ENCODE measurements around the gene TLN1. TPM values are rescaled to one million over a fixed set of nuclear protein-coding genes. Genes with fewer than 3 reads are reported as not detected.

The TLN1 gene
- total RNA-seq (2022; extraction: Qiagen RNA extraction; ENCODE audit: low read depth) = 114 to 130 TPM (median 122 TPM) in 5 replicates

GRCh38 chr9:35732185-35732799 lies at the start of gene TLN1, which contains the start of gene CREB3:
TLN1 (minus strand) TSS chr9:35732195; CDS start chr9:35725694, 6,501 bp downstream.
CREB3 (plus strand) TSS chr9:35732666; CDS start chr9:35732773, 107 bp downstream.

GRCh38 chr9:35754264-35754663 lies 22.3 kb upstream of the TLN1 start, which contains the start of gene MSMP:
MSMP (minus strand) TSS chr9:35754276; CDS start chr9:35754129, 147 bp downstream.

GRCh38 chr9:35748858-35749514 lies 17.0 kb upstream of the TLN1 start, which contains the start of the genes GBA2 and RGP1:
GBA2 (minus strand) TSS chr9:35749228; CDS start chr9:35748704, 524 bp downstream.
RGP1 (plus strand) TSS chr9:35749287; CDS start chr9:35749756, 469 bp downstream.

GRCh38 chr9:35689542-35690293 lies 42.3 kb downstream of the TLN1 start, which contains the start of gene TPM2:
TPM2 (minus strand) TSS chr9:35689925; CDS start chr9:35689817, 108 bp downstream.

GRCh38 chr9:35673132-35674024 lies 58.6 kb downstream of the TLN1 start, which contains the start of gene CA9:
CA9 (plus strand) TSS chr9:35673928; CDS start chr9:35673960, 32 bp downstream.

GRCh38 chr9:35664531-35665470 lies 67.2 kb downstream of the TLN1 start, which contains the start of gene ARHGEF39:
ARHGEF39 (minus strand) TSS chr9:35665195; CDS start chr9:35665169, 26 bp downstream.

GRCh38 chr9:35658137-35658967 lies 73.6 kb downstream of the TLN1 start, which contains the start of gene CCDC107:
CCDC107 (plus strand) TSS chr9:35658292; CDS start chr9:35658380, 88 bp downstream.

GRCh38 chr9:35657546-35658136 lies 74.4 kb downstream of the TLN1 start, which contains the start of gene RMRP:
RMRP (minus strand) TSS chr9:35658019.

GRCh38 chr9:35650341-35651158 lies 81.4 kb downstream of the TLN1 start, which contains the start of gene SIT1:
SIT1 (minus strand) TSS chr9:35650931; CDS start chr9:35650853, 78 bp downstream.

Other genes starting within 250 kb of the TLN1 start
- gene RUSC2, start 242.1 kb downstream of the TLN1 start, total RNA-seq (2022; extraction: Qiagen RNA extraction; ENCODE audit: low read depth) = 19.9 to 25.4 TPM (median 22.4 TPM) in 5 replicates
- 20.0 to 25.9 TPM (median 24.6 TPM) in 5 replicates for gene TESK1, start 126.9 kb downstream of the TLN1 start, total RNA-seq (2022; extraction: Qiagen RNA extraction; ENCODE audit: low read depth)
- gene CD72, start 113.8 kb downstream of the TLN1 start, total RNA-seq (2022; extraction: Qiagen RNA extraction; ENCODE audit: low read depth) = 0.08 to 0.35 TPM (median 0.13 TPM) in 3 of 5 replicates, not detected in the others
- not detected in 5 replicates for gene SIT1, start 81.3 kb downstream of the TLN1 start, total RNA-seq (2022; extraction: Qiagen RNA extraction; ENCODE audit: low read depth)
- 3.1 to 22.0 TPM (median 11.8 TPM) in 4 of 5 replicates, not detected in the other for gene RMRP, start 74.2 kb downstream of the TLN1 start, total RNA-seq (2022; extraction: Qiagen RNA extraction; ENCODE audit: low read depth)
- 20.4 to 24.8 TPM (median 24.4 TPM) in 5 replicates for gene CCDC107, start 73.9 kb downstream of the TLN1 start, total RNA-seq (2022; extraction: Qiagen RNA extraction; ENCODE audit: low read depth)
- gene ARHGEF39, start 67.0 kb downstream of the TLN1 start, total RNA-seq (2022; extraction: Qiagen RNA extraction; ENCODE audit: low read depth) = 12.3 to 19.6 TPM (median 18.5 TPM) in 5 replicates
- gene CA9, start 58.3 kb downstream of the TLN1 start, total RNA-seq (2022; extraction: Qiagen RNA extraction; ENCODE audit: low read depth) = 3.0 to 9.1 TPM (median 5.3 TPM) in 5 replicates
- 578 to 668 TPM (median 633 TPM) in 5 replicates for gene TPM2, start 42.3 kb downstream of the TLN1 start, total RNA-seq (2022; extraction: Qiagen RNA extraction; ENCODE audit: low read depth)
- gene CREB3, start 471 bp upstream of the TLN1 start, total RNA-seq (2022; extraction: Qiagen RNA extraction; ENCODE audit: low read depth) = 58.5 to 66.0 TPM (median 58.9 TPM) in 5 replicates
- 31.7 to 33.3 TPM (median 32.8 TPM) in 5 replicates for gene GBA2, start 17.0 kb upstream of the TLN1 start, total RNA-seq (2022; extraction: Qiagen RNA extraction; ENCODE audit: low read depth)
- gene RGP1, start 17.1 kb upstream of the TLN1 start, total RNA-seq (2022; extraction: Qiagen RNA extraction; ENCODE audit: low read depth) = 13.0 to 17.0 TPM (median 16.0 TPM) in 5 replicates
- gene MSMP, start 22.1 kb upstream of the TLN1 start, total RNA-seq (2022; extraction: Qiagen RNA extraction; ENCODE audit: low read depth) = 0.25 to 0.63 TPM in 2 of 5 replicates, not detected in the others
- gene NPR2, start 59.4 kb upstream of the TLN1 start, total RNA-seq (2022; extraction: Qiagen RNA extraction; ENCODE audit: low read depth) = 3.5 to 6.7 TPM (median 6.4 TPM) in 5 replicates
- 0.22 to 0.53 TPM (median 0.27 TPM) in 5 replicates for gene SPAG8, start 80.1 kb upstream of the TLN1 start, total RNA-seq (2022; extraction: Qiagen RNA extraction; ENCODE audit: low read depth)
- 60.1 to 101 TPM (median 97.5 TPM) in 5 replicates for gene HINT2, start 82.8 kb upstream of the TLN1 start, total RNA-seq (2022; extraction: Qiagen RNA extraction; ENCODE audit: low read depth)
- not detected in 5 replicates for gene FAM221B, start 96.5 kb upstream of the TLN1 start, total RNA-seq (2022; extraction: Qiagen RNA extraction; ENCODE audit: low read depth)
- gene TMEM8B, start 97.0 kb upstream of the TLN1 start, total RNA-seq (2022; extraction: Qiagen RNA extraction; ENCODE audit: low read depth) = 2.4 to 3.3 TPM (median 2.8 TPM) in 5 replicates
- gene OR13J1, start 138.2 kb upstream of the TLN1 start, total RNA-seq (2022; extraction: Qiagen RNA extraction; ENCODE audit: low read depth) = not detected in 5 replicates
- 0.11 to 0.14 TPM in 2 of 5 replicates, not detected in the others for gene HRCT1, start 174.0 kb upstream of the TLN1 start, total RNA-seq (2022; extraction: Qiagen RNA extraction; ENCODE audit: low read depth)
- not detected in 5 replicates for gene SPAAR, start 177.3 kb upstream of the TLN1 start, total RNA-seq (2022; extraction: Qiagen RNA extraction; ENCODE audit: low read depth)
- gene OR2S2, start 226.0 kb upstream of the TLN1 start, total RNA-seq (2022; extraction: Qiagen RNA extraction; ENCODE audit: low read depth) = not detected in 5 replicates